H9 (cell line): ENCODE results near the gene COL4A1. TPM values are rescaled to one million over a fixed set of nuclear protein-coding genes. Genes with fewer than 3 reads are reported as not detected.
A peak's percentile ranks its signal among the peaks of the same experiment; 100 is the strongest.

Source experiments
- DNase-seq: peaks from one replicate; pipeline ENCODE4 v3.0.0-alpha.2; 2017
- H2AFZ ChIP-seq: one replicate; pipeline ENCODE4 v1.6.1; 2013; ENCODE audit warnings: mild to moderate bottlenecking, low read length, control low read depth, moderate library complexity
- H2AK5ac ChIP-seq: 2 replicates; pipeline ENCODE4 v1.6.1; 2013; ENCODE audit warnings: low read length, control low read depth, mixed read lengths; ENCODE audit not compliant: insufficient read length
- H2BK120ac ChIP-seq: one replicate; pipeline ENCODE4 v1.6.1; 2013; ENCODE audit warnings: low read depth, mild to moderate bottlenecking, low read length, control low read depth, inconsistent platforms; ENCODE audit not compliant: poor library complexity, severe bottlenecking
- H2BK12ac ChIP-seq: 2 replicates; pipeline ENCODE4 v1.6.1; 2013; ENCODE audit warnings: low read length, control low read depth, mixed read lengths, low read depth; ENCODE audit not compliant: insufficient read length
- H2BK15ac ChIP-seq: 2 replicates; pipeline ENCODE4 v1.6.1; 2013; ENCODE audit warnings: low read depth, low read length, control low read depth
- H2BK20ac ChIP-seq: one replicate; pipeline ENCODE4 v1.6.1; 2013; ENCODE audit warnings: low read depth, mild to moderate bottlenecking, low read length, control low read depth, inconsistent platforms; ENCODE audit not compliant: poor library complexity, severe bottlenecking
- H2BK5ac ChIP-seq: 2 replicates; pipeline ENCODE4 v1.6.1; 2013; ENCODE audit warnings: low read length, control low read depth, mixed read lengths; ENCODE audit not compliant: insufficient read length
- H3K14ac ChIP-seq: 2 replicates; pipeline ENCODE4 v1.6.1; 2013; ENCODE audit warnings: low read length, control low read depth; ENCODE audit not compliant: insufficient read depth
- H3K18ac ChIP-seq: 2 replicates; pipeline ENCODE4 v1.6.1; 2013; ENCODE audit warnings: low read depth, mild to moderate bottlenecking, mixed read lengths, low read length, control low read depth; ENCODE audit not compliant: insufficient read length
- H3K23ac ChIP-seq: 2 replicates; pipeline ENCODE4 v1.6.1; 2013; ENCODE audit warnings: low read length, control low read depth, mixed read lengths, low read depth; ENCODE audit not compliant: insufficient read length
- H3K23me2 ChIP-seq: 2 replicates; pipeline ENCODE4 v1.6.1; 2013; ENCODE audit warnings: low read depth, mild to moderate bottlenecking, mixed read lengths, low read length, control low read depth; ENCODE audit not compliant: insufficient read length, poor library complexity, severe bottlenecking
- H3K27ac ChIP-seq: 2 replicates; pipeline ENCODE4 v1.5.1; 2013; ENCODE audit warnings: low read length, control low read depth, mixed read lengths, low read depth; ENCODE audit not compliant: insufficient read length
- H3K27me3 ChIP-seq: 2 replicates; pipeline ENCODE4 v1.6.1; 2013; ENCODE audit warnings: low read length, control low read depth, inconsistent platforms; ENCODE audit not compliant: insufficient read depth
- H3K4ac ChIP-seq: 2 replicates; pipeline ENCODE4 v1.6.1; 2013; ENCODE audit warnings: low read depth, mild to moderate bottlenecking, control low read depth, inconsistent platforms, low read length, moderate library complexity
- H3K4me1 ChIP-seq: 2 replicates; pipeline ENCODE4 v1.6.1; 2013; ENCODE audit warnings: low read length, control low read depth, inconsistent platforms; ENCODE audit not compliant: insufficient read depth
- H3K4me2 ChIP-seq: 2 replicates; pipeline ENCODE4 v1.6.1; 2013; ENCODE audit warnings: low read length, control low read depth, mixed read lengths; ENCODE audit not compliant: insufficient read length, insufficient read depth
- H3K56ac ChIP-seq: 2 replicates; pipeline ENCODE4 v1.6.1; 2013; ENCODE audit warnings: low read depth, mild to moderate bottlenecking, mixed read lengths, low read length, control low read depth; ENCODE audit not compliant: insufficient read length
- H3K79me1 ChIP-seq: 2 replicates; pipeline ENCODE4 v1.6.1; 2013; ENCODE audit warnings: low read depth, mild to moderate bottlenecking, moderate library complexity, low read length, control low read depth, inconsistent platforms; ENCODE audit not compliant: insufficient read depth, poor library complexity, severe bottlenecking
- H3K79me2 ChIP-seq: 2 replicates; pipeline ENCODE4 v1.6.1; 2013; ENCODE audit warnings: low read length, control low read depth, inconsistent platforms; ENCODE audit not compliant: insufficient read depth
- H3K9ac ChIP-seq: 2 replicates; pipeline ENCODE4 v1.6.1; 2013; ENCODE audit warnings: low read length, control low read depth, mixed read lengths; ENCODE audit not compliant: insufficient read length; ENCODE audit errors: extremely low read depth
- H3K9me3 ChIP-seq: one replicate; pipeline ENCODE4 v1.6.1; 2013; ENCODE audit warnings: low read depth, low read length, inconsistent platforms; ENCODE audit not compliant: control insufficient read depth
- H3T11ph ChIP-seq: one replicate; pipeline ENCODE4 v1.6.1; 2013; ENCODE audit warnings: mild to moderate bottlenecking, low read length, control low read depth, inconsistent platforms
- H4K20me1 ChIP-seq: one replicate; pipeline ENCODE4 v1.6.1; 2013; ENCODE audit not compliant: control insufficient read depth, insufficient read length, insufficient read depth
- H4K5ac ChIP-seq: 2 replicates; pipeline ENCODE4 v1.6.1; 2013; ENCODE audit warnings: low read depth, mild to moderate bottlenecking, mixed read lengths, low read length, control low read depth; ENCODE audit not compliant: insufficient read length
- H4K8ac ChIP-seq: replicated peaks from 2 replicates; pipeline ENCODE4 v1.6.1; 2013; ENCODE audit warnings: low read length, control low read depth, mixed read lengths, low read depth; ENCODE audit not compliant: insufficient read length
- H4K91ac ChIP-seq: 2 replicates; pipeline ENCODE4 v1.6.1; 2013; ENCODE audit warnings: low read depth, mild to moderate bottlenecking, moderate library complexity, mixed read lengths, low read length, control low read depth; ENCODE audit not compliant: insufficient read length
- H3K27ac Mint-ChIP-seq, 3 experiments: 2 replicates in 2 of 3; 3 replicates in 1 of 3; pipeline ENCODE4 v1.8.0; 2020 to 2021; ENCODE audit warnings: mixed read lengths in 3 of 3, mild to moderate bottlenecking in 1 of 3, moderate library complexity in 1 of 3
- H3K27me3 Mint-ChIP-seq: 2 replicates; pipeline ENCODE4 v1.8.0; 2021; ENCODE audit warnings: low read depth, mild to moderate bottlenecking, moderate library complexity, mixed read lengths
- H3K36me3 Mint-ChIP-seq, 3 experiments: 2 replicates in 2 of 3; 3 replicates in 1 of 3; pipeline ENCODE4 v1.8.0; 2020 to 2021; ENCODE audit warnings: low read depth in 3 of 3, mixed read lengths in 3 of 3; ENCODE audit not compliant: insufficient read depth in 1 of 3
- H3K4me1 Mint-ChIP-seq, 2 experiments: 2 replicates each; pipeline ENCODE4 v1.8.0; 2020; ENCODE audit warnings: mixed read lengths in 2 of 2
- H3K4me3 Mint-ChIP-seq, 2 experiments: 2 replicates in 1 of 2; 3 replicates in 1 of 2; pipeline ENCODE4 v1.8.0; 2020 to 2021; ENCODE audit warnings: mild to moderate bottlenecking in 2 of 2, mixed read lengths in 2 of 2, moderate library complexity in 1 of 2
- H3K9me3 Mint-ChIP-seq, 2 experiments: 2 replicates in 1 of 2; 3 replicates in 1 of 2; pipeline ENCODE4 v1.8.0; 2020; ENCODE audit warnings: mild to moderate bottlenecking in 2 of 2, mixed read lengths in 2 of 2, moderate library complexity in 1 of 2
- WGBS: extraction: QIAGEN DNeasy Blood & Tissue Kit; methylation state at CpG from one replicate; pipeline ENCODE4 v1.1.7; 2013; ENCODE audit warnings: missing lambda C conversion rate, low lambda C conversion rate, mixed read lengths; ENCODE audit not compliant: insufficient read length; ENCODE audit errors: extremely low coverage; 5-methylcytosine and 5-hydroxymethylcytosine counted together
- total RNA-seq: library from RNA; stranded (reverse); gene quantifications from 2 replicates; pipeline ENCODE4 v1.2.1, GENCODE V29; 2021
- TF ChIP-seq, protein P1 (sequence below): fragments of 200-600 bp; sonication (generic); conservative IDR thresholded peaks from 3 replicates; pipeline ENCODE4 v1.8.0; 2021; ENCODE audit warnings: antibody characterized with exemption, mild to moderate bottlenecking

The COL4A1 gene
- total RNA-seq, 1 experiment from 2014 or later, result 73.1 TPM

- peak overlapping the region; percentile 52; the same call in 1 of the 2 replicates for H3K14ac ChIP-seq
- peaks cover 46 to 59% of the 10 kb centered on the region in 2 experiments for H3K4me1 Mint-ChIP-seq
- no peak overlapping the region for H2BK12ac ChIP-seq
- H3K9me3 ChIP-seq, result no peaks in the 10 kb centered on the region
- no peak overlapping the region for H3K9ac ChIP-seq
- no peak overlapping the region for H3K4me3 Mint-ChIP-seq
- H2BK15ac ChIP-seq, result no peak overlapping the region
- no peaks in the 10 kb centered on the region; the same call in 1 of the 2 replicates for H3K4me1 ChIP-seq
- H2AFZ ChIP-seq, result no peak overlapping the region
- H3K56ac ChIP-seq, result no peak overlapping the region
- H3K9me3 Mint-ChIP-seq, result no peaks in the 10 kb centered on the region
- H3K27ac Mint-ChIP-seq, result peak overlapping the region in 1 of 3 experiments; percentile 80; a peak in 3 of 7 replicates
- H3K4me2 ChIP-seq, result no peak overlapping the region
- no peak overlapping the region for H2BK5ac ChIP-seq
- no peaks in the 10 kb centered on the region for H3K23me2 ChIP-seq
- no peak overlapping the region for H3K18ac ChIP-seq
- H4K8ac ChIP-seq, result no peak overlapping the region
- H3K4ac ChIP-seq, result no peak overlapping the region
- peaks cover 15% of the 10 kb centered on the region for H3K27me3 Mint-ChIP-seq
- H4K5ac ChIP-seq, result no peak overlapping the region
- H3K27ac ChIP-seq, result no peak overlapping the region
- no peak overlapping the region for H3K23ac ChIP-seq
- no peaks in the 10 kb centered on the region; a peak in 1 of 7 replicates for H3K36me3 Mint-ChIP-seq
- no peak overlapping the region for H2BK120ac ChIP-seq
- DNase-seq, result no peak
- TF ChIP-seq, protein P1, sequence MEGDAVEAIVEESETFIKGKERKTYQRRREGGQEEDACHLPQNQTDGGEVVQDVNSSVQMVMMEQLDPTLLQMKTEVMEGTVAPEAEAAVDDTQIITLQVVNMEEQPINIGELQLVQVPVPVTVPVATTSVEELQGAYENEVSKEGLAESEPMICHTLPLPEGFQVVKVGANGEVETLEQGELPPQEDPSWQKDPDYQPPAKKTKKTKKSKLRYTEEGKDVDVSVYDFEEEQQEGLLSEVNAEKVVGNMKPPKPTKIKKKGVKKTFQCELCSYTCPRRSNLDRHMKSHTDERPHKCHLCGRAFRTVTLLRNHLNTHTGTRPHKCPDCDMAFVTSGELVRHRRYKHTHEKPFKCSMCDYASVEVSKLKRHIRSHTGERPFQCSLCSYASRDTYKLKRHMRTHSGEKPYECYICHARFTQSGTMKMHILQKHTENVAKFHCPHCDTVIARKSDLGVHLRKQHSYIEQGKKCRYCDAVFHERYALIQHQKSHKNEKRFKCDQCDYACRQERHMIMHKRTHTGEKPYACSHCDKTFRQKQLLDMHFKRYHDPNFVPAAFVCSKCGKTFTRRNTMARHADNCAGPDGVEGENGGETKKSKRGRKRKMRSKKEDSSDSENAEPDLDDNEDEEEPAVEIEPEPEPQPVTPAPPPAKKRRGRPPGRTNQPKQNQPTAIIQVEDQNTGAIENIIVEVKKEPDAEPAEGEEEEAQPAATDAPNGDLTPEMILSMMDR, result no peak
- WGBS, result no CpG with 5 or more reads among the region's 19 CpGs
- no peaks in the 10 kb centered on the region for H3K79me1 ChIP-seq
- no peak overlapping the region for H2AK5ac ChIP-seq
- H3T11ph ChIP-seq, result no peak overlapping the region
- H3K27me3 ChIP-seq, result no peaks in the 10 kb centered on the region
- no peak overlapping the region for H4K91ac ChIP-seq
- peak overlapping the region; percentile 84 for H2BK20ac ChIP-seq
- no peaks in the 10 kb centered on the region for H4K20me1 ChIP-seq
- no peaks in the 10 kb centered on the region for H3K79me2 ChIP-seq
Measured at GRCh38 chr13:110123041-110123809, 183.7 kb downstream of the COL4A1 start.
